HG02610 (cell line): ENCODE data around the gene KLHDC4.
"Not testable (repeated sequence)": the region's sequence is repeated elsewhere in the genome, so short reads cannot be mapped to it uniquely, and the experiment has no call there.

ENCODE experiments used
- ATAC-seq: cut with Tn5 transposase; IDR thresholded peaks from one replicate; pipeline ENCODE4 v1.9.1; 2021; ENCODE audit warnings: mild to moderate bottlenecking, moderate library complexity; ENCODE audit not compliant: unreplicated experiment

Gene KLHDC4

DNA sequence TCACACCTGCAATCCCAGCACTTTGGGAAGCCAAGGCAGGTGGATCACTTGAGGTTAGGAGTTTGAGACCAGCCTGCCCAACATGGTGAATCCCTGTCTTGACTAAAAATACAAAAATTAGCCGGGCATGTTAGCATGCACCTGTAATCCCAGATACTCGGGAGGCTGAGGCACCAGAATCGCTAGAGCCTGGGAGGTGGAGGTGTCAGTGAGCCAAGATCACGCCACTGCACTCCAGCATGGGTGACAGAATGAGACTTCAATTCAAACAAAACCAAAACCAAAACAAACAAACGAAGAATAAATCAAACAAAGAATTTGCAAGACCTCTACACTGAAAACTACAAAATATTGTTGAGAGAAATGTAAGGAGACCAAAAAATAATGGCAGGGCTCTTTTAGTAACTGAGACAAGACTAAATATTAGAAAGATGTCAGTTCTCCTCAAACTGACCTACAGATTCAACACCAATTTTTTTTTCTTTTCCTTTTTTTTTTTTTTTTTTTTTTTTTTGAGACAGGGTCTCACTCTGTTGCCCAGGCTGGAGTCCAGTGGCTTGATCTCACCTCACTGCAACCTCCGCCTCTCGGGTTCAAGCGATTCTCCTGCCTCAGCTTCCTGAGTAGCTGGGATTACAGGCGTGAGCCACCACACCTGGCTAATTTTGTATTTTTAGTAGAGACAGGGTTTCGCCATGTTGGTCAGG is 23.1 kb upstream of the KLHDC4 start:
- ATAC-seq, result not testable (repeated sequence)

DNA sequence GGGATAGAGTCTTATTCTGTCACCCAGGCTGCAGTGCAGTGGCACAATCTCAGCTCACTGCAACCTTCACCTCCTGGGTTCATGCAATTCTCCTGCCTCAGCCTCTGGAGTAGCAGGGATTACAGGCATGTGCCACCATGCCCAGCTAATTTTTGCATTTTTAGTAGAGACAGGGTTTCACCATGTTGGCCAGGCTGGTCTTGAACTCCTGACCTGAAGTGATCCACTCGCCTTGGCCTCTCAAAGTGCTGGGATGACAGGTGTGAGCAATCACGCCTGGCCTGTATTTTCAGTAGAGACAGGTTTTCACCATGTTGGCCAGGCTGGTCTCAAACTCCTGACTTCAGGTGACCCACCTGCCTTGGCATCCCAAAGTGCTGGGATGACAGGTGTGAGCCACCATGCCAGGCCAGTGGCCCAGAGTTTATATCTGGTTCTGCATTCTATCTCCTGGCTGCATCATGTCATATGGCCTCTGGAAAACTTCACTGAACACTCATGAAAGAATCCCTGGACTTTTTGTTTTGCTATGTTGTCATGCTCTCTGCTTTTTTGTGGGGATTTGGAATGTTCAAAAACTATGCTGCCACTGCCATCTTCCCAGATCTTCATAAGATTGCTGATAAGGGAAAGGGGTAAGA is 21.8 kb upstream of the KLHDC4 start:
- ATAC-seq, result not testable (repeated sequence)

DNA sequence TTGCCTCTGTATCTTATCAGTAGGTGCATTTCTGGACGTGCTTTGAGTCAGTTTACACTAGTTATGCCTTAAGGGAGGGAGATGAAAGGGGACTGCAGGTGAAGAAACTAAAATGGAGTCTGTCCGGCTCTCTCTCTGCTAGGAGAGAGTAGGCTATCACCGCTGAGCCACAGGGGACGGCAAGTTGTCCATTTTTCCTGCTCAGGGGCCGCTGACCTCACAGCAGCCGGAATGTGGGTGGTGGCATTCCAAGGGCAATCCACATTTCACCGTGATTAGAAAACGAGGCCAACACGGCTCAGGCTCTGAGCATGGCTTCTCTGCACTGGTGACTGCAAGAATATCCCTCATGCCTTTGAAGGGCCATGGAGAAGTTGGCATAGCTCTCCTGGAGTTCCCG is 19.0 kb upstream of the KLHDC4 start:
- no peak for ATAC-seq

DNA sequence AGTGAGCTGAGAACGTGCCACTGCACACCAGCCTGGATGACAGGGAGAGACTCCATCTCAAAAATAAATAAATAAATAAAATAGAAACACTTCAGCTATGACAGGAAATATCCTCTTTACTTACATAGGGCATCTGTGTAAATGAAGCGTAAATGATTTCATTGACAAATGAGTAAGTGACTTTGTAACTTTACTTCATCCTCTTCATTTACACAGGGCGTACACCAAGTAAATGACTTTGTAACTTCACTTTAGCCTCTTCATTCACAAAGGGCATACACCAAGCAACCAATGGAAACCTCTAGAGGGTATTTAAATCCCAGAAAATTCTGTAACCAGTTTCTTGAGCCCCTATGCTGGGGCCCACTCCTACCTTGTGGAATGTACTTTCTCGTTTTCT is 16.2 kb upstream of the KLHDC4 start:
- no peak for ATAC-seq

DNA sequence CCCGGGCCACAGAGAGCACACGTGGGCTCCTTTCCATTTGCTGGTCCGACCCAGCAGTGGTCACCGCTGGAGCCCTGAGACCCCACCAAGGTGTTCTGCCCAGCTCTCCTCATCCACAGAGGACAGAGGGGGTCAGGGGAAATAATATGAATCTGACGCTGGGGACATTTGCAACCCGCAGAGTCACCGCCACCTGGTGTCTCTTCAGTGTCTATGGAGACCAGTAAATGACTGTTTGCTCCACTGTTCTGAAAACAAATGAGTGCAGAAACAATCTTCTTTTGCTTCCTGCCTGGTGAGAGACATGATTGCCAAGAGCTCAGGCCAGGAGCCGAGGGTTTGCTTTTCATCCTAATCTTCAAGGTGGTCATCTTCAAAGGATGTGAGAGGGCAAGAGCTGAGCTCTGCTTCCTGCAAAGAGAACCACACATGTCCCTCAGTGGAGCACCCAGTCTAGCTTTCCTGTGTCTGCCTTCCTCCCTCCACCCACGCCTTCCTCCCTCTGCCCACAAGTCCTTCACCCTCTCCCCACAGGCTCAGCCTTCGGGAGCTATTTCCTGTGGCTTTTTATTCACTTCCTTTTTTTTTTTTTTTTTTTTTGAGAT is 14.7 kb upstream of the KLHDC4 start:
- ATAC-seq, result peak; percentile 43

DNA sequence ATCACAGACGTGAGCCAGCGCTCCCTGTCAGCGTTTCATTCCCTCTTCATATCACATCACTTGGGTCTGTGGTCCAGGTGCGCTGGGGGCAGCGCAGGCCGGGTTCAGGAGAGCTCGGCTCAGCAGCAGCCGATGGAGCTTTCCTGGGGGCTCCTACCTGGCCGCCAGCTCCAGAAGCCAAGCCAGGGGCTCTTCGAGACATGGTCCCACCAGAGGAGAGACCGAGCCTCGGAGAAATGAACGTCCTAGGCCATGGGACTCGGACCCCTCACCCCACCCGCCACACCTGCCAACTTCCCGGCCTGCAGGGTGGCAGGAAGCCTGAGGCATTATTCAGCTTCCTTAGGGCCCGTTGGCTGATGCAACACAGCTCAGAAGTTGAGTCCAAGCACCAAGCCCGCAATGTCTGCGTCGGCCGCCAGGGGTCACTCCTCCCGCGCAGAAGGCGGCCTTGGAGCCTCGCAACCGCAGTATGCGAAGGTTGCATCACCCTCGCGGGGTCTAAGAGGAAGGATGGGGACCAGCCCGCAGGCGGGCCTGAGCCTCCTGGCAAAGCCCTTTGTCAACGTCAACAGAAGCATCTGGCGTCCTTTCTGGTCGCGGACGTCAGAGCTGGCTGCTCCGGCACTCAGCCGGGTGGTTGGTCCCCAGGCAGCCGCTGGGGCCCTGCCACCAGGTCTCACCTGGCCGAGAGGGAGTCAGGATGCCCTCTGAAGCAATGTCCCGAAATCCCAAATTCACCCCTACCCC is 13.2 kb upstream of the KLHDC4 start:
- ATAC-seq, result peak; percentile 50

DNA sequence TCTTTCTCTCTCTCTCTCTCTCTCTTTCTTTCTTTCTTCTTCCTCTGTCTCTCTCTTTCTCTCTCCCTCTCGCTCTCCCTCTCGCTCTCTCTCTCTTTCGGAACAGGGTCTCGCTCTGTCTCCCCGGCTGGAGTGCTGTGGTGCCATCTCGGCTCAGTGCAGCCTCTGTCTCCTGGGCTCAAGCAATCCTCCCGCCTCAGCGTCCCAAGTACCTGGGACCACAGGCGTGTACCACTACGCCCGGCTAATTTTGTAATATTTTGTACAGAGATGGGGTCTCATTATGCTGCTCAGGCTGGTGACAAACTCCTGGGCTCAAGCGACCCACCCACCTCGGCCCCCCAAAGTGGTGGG is 12.7 kb upstream of the KLHDC4 start:
- ATAC-seq, result no peak

DNA sequence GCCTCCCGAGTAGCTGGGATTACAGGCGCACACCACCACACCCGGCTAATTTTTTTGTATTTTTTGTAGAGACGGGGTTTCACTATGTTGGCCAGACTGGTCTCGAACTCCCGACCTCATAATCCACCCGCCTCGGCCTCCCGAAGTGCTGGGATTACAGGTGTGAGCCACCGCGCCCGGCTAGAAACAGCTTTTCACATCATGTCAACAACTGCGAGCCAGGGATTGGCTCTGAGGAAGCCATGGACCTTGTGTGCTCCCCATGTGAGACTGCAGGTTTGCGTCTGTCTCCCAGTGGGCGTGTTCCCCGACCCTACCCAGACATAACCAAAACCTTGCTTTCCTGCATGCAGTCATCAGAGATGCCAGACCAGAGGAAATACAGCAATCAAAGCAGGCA is 8.1 kb upstream of the KLHDC4 start:
- not testable (repeated sequence) for ATAC-seq

DNA sequence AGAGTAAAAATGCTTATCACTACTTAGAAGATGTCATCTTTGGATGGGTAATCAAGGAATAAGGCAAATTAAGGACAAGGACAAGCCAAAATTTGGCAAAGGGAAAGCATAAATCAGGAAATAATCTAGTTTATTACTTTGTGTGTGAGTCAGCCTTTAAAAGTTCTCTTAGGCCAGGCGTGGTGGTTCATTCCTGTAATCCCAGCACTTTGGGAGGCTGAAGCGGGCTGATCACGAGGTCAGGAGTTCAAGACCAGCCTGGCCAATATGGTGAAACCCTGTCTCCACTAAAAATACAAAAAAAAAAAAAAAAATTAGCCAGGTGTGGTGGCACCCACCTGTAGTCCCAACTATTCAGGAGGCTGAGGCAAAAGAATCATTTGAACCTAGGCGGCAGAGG is 1.7 kb upstream of the KLHDC4 start:
- not testable (repeated sequence) for ATAC-seq

DNA sequence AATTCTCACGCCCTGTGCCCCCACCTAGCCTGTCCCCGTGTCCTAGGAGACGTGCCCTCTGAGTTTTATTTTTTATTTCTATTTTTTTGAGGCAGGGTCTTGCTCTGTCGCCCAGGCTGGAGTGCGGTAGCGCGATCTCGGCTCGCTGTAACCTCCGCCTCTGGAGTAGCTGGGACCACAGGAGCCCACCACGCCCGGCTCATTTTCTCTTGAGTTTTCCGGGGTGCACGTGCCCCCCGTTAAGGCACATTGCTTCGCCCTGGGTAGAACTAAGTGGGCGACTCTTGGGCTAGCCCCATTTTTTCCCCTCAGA is 655 bp upstream of the KLHDC4 start:
- no peak for ATAC-seq

DNA sequence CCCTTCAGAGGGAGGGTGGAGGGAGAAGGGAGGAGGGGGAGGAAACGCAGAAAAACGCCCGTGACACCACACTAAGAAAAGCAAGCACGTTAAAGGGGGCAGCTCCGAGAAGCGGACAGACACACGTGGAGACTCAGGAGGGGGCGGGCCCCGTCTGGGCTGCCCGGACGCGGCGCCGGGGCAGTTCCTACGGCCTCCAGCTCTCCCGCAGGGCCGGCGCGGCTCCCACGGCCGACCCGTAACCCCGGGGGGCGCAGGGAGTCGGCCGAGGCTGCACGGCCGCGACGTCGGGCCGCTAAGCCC is 362 bp downstream of the KLHDC4 start:
- peak; percentile 24 for ATAC-seq

DNA sequence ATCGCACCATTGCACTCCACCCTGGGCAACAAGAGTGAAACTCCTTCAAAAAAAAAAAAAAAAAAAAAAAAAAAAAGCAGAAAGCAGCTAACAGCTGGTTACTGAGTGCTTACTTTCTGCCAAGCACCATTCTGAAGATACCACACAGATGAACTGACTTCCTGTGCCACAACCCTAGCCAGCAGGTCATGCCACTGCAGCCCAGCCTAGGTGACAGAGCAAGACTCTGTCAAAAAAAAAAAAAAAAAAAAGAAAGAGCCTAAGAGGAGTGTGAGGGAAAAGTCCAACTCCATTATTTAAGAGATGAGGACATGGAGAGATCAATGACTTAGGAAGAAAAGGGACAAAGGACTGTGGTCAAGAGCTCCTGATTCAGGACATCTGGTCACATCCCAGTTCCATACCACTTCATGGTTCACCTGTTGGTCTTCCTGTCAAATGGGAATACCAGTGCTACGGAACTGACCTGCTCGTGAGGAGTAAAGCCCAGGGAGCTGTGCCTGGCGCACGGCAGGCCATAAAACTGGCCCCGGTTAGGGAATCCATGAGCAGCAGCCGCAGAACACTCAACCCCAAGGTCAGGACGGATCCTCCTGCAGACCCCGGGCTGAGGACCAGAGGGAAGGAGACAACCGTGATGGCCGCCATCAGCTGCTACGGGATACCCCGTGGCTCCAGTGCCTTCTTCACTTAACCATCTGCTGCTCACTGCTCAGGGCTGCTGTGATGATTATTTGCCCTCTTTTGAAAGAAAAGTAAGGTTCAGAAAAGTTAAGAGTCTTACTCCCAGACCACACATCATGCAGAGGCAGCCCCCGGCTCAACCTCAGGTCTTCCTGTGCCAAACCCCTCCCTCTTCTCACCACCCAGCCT is 950 bp downstream of the KLHDC4 start:
- ATAC-seq, result peak; percentile 27

DNA sequence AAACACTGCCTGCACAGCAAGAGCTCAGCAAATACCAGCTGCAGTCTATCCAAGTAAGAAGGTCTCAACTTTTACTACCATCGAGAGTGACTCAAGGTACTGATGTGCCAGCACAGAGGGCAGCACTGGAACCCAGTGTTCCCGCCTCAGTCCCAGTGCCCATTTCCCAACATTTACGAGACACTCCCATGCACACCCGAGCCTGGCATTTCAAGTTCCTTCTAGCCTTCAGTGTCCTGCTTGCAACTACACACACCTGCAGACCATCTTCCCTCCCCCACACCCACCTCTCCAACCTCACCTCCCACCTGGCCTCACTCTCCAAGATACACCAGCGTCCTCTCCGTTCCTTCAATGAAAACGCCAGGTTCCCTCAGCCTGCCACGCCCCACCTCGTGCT is 3.2 kb downstream of the KLHDC4 start:
- no peak for ATAC-seq

DNA sequence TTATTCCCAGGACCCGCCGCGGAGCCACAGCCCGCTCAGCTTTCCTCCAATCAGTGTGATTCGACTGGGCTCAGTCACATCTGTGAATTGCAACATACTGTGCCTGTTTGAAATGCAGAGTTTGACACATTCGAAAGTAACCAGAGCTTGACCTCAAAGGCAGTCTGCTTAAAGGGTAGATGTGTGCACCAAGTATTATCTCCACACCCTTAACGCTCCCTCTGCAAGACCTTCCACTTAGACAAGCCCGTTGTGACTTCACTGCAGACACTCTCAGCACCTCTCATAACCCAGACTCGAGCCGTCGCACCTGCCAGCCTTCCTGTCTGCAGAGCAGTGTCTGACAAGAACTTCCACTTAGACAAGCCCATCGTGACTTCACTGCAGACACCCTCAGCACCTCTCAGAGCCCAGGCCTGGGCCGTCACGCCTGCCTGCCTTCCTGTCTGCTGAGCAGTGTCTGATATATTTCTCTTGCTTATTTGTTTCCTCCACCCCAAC is 3.7 kb downstream of the KLHDC4 start:
- no peak for ATAC-seq

DNA sequence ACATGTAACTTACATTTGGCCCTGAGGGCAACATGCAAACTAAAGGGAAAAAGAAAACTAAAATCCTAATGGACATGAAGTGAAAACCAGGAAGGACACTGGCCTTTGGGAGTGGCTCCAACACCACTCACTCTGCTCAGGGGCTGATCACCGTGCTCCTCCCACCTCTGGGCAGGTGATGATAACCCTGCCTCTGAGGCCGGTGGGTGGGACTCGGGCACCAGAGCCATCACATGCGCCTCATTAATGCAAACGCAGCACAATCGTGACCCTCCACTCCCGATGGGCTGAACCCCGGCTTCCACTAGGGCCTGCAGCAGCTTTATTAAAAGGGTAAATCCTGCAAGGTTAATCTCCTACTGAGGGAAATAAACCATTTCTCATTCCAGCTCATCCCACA is 4.7 kb downstream of the KLHDC4 start:
- ATAC-seq, result no peak

DNA sequence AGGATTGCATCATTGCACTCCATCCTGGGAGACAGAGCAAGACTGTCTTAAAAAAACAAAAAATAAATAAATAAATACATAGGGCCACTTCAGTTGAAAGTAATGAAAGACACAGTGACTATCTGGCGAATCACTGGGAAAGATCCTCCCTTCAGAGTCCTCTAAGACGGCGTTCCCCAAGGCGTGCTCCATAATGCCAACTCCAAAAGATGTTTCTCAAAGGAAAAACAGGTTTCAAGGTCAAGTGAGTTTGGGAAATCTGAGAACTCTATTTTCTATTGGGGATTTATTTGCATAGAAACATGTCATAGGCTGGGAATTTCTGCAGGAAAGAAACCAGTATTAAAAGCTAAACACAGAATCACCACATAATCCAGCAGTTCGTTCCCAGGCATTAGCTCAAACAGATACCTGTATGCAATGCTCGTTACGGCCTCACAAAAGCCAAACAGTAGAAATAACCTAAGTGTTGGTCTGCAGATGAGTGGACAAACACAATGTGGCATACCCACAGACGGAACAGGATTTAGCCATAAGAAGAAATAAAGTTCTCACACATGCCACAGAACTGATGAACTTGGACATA is 7.9 kb downstream of the KLHDC4 start:
- ATAC-seq, result no peak

DNA sequence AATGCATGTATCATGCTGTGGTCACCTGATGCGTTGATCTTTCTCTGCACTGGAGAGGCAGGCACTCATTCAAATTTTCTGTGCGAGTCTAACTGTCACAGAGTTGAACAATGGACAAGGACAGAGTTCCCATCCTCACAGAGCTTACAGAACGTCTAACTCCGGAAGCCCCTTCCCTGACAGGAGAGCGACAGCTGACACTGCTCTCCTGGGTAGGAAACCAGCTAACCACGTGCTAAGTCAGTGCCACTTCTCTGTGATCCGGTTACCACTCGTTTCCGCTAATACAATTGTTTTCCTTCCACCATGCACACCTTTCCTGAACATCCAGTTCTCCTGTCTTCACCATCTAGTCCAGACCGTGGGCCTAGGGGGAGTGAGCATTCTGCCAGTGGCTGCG is 11.3 kb downstream of the KLHDC4 start:
- no peak for ATAC-seq

DNA sequence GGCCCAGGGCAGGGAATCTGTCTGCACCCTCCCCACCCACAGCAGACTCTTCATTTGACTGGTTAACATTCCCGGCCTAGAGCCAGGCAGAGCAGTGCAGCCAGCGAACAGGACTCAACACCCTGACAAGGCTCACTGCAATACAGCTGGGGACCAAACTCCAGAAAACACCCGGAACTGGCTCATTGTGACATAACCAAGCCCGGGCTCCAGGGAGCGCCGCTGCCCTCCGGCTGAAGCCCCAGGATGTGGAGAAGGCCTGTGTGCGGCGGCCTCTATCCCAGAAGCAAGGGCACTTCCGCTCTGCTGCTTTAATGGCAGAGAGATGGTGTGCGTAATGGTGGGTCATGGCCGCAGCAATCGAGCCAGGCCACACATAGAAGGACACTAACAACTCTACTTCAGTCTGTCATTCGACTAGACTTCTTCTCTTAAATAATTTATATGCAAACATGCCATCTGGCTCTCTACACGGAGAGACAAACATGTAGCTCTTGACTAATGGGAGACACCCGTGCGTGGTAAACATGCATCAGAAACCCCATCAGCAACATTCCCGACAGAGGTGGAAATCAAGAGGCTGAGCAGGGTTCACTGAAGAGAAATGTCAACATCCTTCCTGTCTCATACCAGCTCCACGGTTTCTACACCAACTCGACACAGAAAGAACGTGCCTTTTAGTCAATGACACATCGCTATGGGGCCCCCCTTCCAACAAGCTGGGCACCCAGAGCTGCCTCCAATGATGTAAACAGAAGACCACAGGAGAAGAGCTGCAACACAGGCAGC is 18.0 kb downstream of the KLHDC4 start:
- no peak for ATAC-seq

DNA sequence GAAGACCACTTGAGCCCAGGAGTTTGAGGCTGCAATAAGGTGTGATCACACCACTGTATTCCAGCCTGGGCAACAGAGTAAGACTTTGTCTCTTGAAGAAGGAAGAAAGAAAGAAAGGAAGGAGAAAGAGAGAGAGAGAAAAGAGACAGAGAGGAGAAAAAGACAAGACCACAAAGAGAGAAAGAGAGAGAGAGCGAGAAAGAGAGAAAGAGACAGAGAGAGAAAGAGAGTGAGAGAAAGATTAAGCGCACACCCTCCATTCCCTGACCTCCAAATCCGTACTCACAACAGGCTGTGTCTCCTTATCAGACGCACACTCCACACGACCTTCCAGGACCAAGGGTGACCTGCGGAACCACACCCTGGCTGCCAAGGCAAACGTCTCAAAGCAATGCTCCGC is 19.6 kb downstream of the KLHDC4 start:
- ATAC-seq, result no peak
